Measurements from ENCODE around the gene OR5H2. TPM values are rescaled to one million over a fixed set of nuclear protein-coding genes. Genes with fewer than 3 reads are reported as not detected.

Gene OR5H2
- not detected for total RNA-seq

- no peak for DNase-seq
- H3K27me3 ChIP-seq: no peaks in the 10 kb centered on the region
- no peaks in the 10 kb centered on the region for H3K36me3 ChIP-seq
- no peak within 1 kb of the TSS for H3K4me3 ChIP-seq
- no peak for TF ChIP-seq CTCF (IDR thresholded peaks at IDR 0.05)
- TF ChIP-seq POLR2A (IDR thresholded peaks at IDR 0.05): no peak
- 55 to 60% methylated on average over 2 of the region's 2 CpGs for WGBS, 2 donors
- intact Hi-C loops (cut with DNase I): no loop called here
- no peaks in the 10 kb centered on the region for H3K4me1 ChIP-seq
- H3K9me3 ChIP-seq: no peaks in the 10 kb centered on the region
- H3K27ac ChIP-seq: no peak within 1 kb of the TSS
Observed at GRCh38 chr3:98282205-98282604, at the start of gene OR5H2. Gene OR5H2, plus strand, starts transcription at chr3:98282505. Its CDS starts 398 bp downstream, at chr3:98282903.

GRCh38 chr3:98233468-98233867 lies 48.8 kb upstream of the OR5H2 start:
- no peak overlapping the region for H3K27ac ChIP-seq
- intact Hi-C loops (cut with DNase I): no loop called here
- no peak overlapping the region for H3K4me3 ChIP-seq
- no peaks in the 10 kb centered on the region for H3K9me3 ChIP-seq
- H3K36me3 ChIP-seq: no peaks in the 10 kb centered on the region
- TF ChIP-seq POLR2A (IDR thresholded peaks at IDR 0.05): no peak
- TF ChIP-seq CTCF (IDR thresholded peaks at IDR 0.05): no peak
- 52 to 57% methylated on average over 5 of the region's 5 CpGs for WGBS, 2 donors
- no peaks in the 10 kb centered on the region for H3K4me1 ChIP-seq
- H3K27me3 ChIP-seq: no peaks in the 10 kb centered on the region
- DNase-seq: no peak

GRCh38 chr3:98240131-98240530 lies 42.2 kb upstream of the OR5H2 start:
- Histone ChIP-seq H3K36me3 (no peaks in the 10 kb centered on the region), H3K9me3 (no peaks in the 10 kb centered on the region), H3K4me3 (no peak overlapping the region), H3K27me3 (no peaks in the 10 kb centered on the region), H3K27ac (no peak overlapping the region), H3K4me1 (no peaks in the 10 kb centered on the region)
- TF ChIP-seq CTCF (IDR thresholded peaks at IDR 0.05) (no peak), POLR2A (IDR thresholded peaks at IDR 0.05) (no peak)
- intact Hi-C loops (cut with DNase I): no loop called here
- no peak for DNase-seq

- H3K27me3 ChIP-seq: no peaks in the 10 kb centered on the region
- no peaks in the 10 kb centered on the region for H3K36me3 ChIP-seq
- H3K4me1 ChIP-seq: no peaks in the 10 kb centered on the region
- no peak overlapping the region for H3K27ac ChIP-seq
- intact Hi-C loops (cut with DNase I): no loop called here
- whole genome bisulfite sequencing, 2 donors: 32 to 47% methylated on average over 1 of the region's 1 CpG
- no peak for DNase-seq
- no peaks in the 10 kb centered on the region for H3K9me3 ChIP-seq
- H3K4me3 ChIP-seq: no peak overlapping the region
- no peak for TF ChIP-seq POLR2A (IDR thresholded peaks at IDR 0.05)
- TF ChIP-seq CTCF (IDR thresholded peaks at IDR 0.05): no peak
Observed at GRCh38 chr3:98242155-98242554, 40.1 kb upstream of the OR5H2 start.

- intact Hi-C loops (cut with DNase I): no loop called here
- no peak for TF ChIP-seq POLR2A (IDR thresholded peaks at IDR 0.05)
- TF ChIP-seq CTCF (IDR thresholded peaks at IDR 0.05): no peak
- Histone ChIP-seq H3K27ac (no peak overlapping the region), H3K36me3 (no peaks in the 10 kb centered on the region), H3K4me1 (no peaks in the 10 kb centered on the region), H3K27me3 (no peaks in the 10 kb centered on the region), H3K4me3 (no peak overlapping the region), H3K9me3 (no peaks in the 10 kb centered on the region)
- no peak for DNase-seq
- 52 to 67% methylated on average over 7 of the region's 7 CpGs for WGBS, 2 donors
Observed at GRCh38 chr3:98243843-98244242, 38.5 kb upstream of the OR5H2 start.

Measured in esophagus squamous epithelium (tissue), 5 donors.